Neutrophil (primary cell): Measurements from ENCODE around the gene OSBPL2.

ENCODE experiments used
- H3K27ac ChIP-seq: fragments of 200-600 bp; sonication (generic); 2 replicates; pipeline ENCODE4 v1.5.1; 2016; ENCODE audit warnings: mild to moderate bottlenecking, moderate library complexity
- H3K27me3 ChIP-seq: fragments of 200-600 bp; sonication (generic); 2 replicates; pipeline ENCODE4 v1.6.0; 2016; ENCODE audit warnings: mild to moderate bottlenecking
- H3K36me3 ChIP-seq: fragments of 200-600 bp; sonication (generic); 2 replicates; pipeline ENCODE4 v1.5.1; 2017
- H3K4me1 ChIP-seq, 2 experiments: fragments of 200-600 bp in 1 of 2; sonication (generic) in 1 of 2; 1 replicate in 1 of 2; 2 replicates in 1 of 2; pipeline versions ENCODE4 v1.5.1 to v1.6.1; 2013 to 2016; ENCODE audit warnings: low read depth in 1 of 2, low read length in 1 of 2, mild to moderate bottlenecking in 1 of 2, moderate library complexity in 1 of 2; ENCODE audit not compliant: control insufficient read depth in 1 of 2, insufficient read depth in 1 of 2
- H3K4me3 ChIP-seq, 2 experiments: fragments of 200-600 bp in 1 of 2; sonication (generic) in 1 of 2; 1 replicate in 1 of 2; 2 replicates in 1 of 2; pipeline ENCODE4 v1.5.1; 2013 to 2016; ENCODE audit warnings: low read depth in 1 of 2, low read length in 1 of 2, mild to moderate bottlenecking in 1 of 2, moderate library complexity in 1 of 2
- H3K9me3 ChIP-seq: fragments of 200-600 bp; sonication (generic); 2 replicates; pipeline ENCODE4 v1.5.1; 2016
- TF ChIP-seq, protein P1 (sequence below): fragments of 200-600 bp; sonication (generic); IDR thresholded peaks from 2 replicates; pipeline ENCODE4 v1.5.1; 2016; ENCODE audit warnings: antibody characterized with exemption

The OSBPL2 gene

GRCh38 chr20:62311150-62311549 lies 72.8 kb downstream of the OSBPL2 start:
- Histone ChIP-seq H3K4me1 (no peaks in the 10 kb centered on the region), H3K36me3 (peaks cover 38% of the 10 kb centered on the region), H3K27me3 (no peaks in the 10 kb centered on the region), H3K9me3 (no peaks in the 10 kb centered on the region), H3K4me3 (no peak overlapping the region), H3K27ac (no peak overlapping the region)
- TF ChIP-seq, protein P1, sequence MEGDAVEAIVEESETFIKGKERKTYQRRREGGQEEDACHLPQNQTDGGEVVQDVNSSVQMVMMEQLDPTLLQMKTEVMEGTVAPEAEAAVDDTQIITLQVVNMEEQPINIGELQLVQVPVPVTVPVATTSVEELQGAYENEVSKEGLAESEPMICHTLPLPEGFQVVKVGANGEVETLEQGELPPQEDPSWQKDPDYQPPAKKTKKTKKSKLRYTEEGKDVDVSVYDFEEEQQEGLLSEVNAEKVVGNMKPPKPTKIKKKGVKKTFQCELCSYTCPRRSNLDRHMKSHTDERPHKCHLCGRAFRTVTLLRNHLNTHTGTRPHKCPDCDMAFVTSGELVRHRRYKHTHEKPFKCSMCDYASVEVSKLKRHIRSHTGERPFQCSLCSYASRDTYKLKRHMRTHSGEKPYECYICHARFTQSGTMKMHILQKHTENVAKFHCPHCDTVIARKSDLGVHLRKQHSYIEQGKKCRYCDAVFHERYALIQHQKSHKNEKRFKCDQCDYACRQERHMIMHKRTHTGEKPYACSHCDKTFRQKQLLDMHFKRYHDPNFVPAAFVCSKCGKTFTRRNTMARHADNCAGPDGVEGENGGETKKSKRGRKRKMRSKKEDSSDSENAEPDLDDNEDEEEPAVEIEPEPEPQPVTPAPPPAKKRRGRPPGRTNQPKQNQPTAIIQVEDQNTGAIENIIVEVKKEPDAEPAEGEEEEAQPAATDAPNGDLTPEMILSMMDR, result no peak

DNA sequence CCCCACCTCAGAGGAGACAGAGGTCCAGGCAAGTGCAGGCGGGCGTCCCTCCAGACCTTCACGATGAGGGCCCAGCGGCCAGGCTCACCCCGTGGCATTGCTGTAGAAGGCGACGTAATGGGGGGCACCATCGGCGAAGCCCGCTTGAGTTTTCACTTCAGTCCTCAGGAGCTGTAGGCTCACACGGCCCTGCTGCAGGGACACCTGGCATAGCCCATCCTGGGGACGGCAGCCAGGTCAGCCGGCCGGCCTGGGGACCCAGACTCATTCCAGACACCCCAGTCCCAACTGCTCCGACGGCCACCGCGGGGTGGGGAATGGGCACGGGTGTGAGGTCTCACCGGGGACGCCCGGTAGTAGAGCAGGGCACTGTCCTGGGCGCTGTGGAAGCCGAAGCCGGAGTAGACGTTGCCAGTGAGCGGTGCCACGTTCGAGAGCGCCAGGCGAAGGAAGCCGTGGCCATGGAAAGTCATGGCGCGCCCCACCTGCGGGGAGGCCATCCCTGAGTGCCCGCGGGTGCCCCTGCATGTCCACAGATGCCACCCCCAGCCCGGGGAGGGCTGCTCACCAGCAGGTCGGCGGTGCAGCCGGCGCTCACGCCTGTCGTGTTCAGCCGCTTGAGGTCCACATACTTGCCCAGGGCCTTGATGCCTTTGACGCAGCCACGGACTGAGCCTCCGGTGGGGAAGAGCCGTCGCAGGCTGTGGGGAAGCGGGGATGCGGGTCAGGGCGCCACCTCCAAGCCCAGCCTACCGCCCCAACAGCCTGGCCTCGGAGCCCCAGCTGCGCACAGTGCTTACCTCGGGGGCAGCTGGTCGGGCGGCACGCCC lies 73.7 kb downstream of the OSBPL2 start:
- H3K36me3 ChIP-seq, result peaks cover 29% of the 10 kb centered on the region
- no peaks in the 10 kb centered on the region for H3K4me1 ChIP-seq
- no peaks in the 10 kb centered on the region for H3K27me3 ChIP-seq
- no peak overlapping the region for H3K27ac ChIP-seq
- H3K9me3 ChIP-seq, result no peaks in the 10 kb centered on the region
- no peak overlapping the region for H3K4me3 ChIP-seq
- TF ChIP-seq, protein P1, result no peak

DNA sequence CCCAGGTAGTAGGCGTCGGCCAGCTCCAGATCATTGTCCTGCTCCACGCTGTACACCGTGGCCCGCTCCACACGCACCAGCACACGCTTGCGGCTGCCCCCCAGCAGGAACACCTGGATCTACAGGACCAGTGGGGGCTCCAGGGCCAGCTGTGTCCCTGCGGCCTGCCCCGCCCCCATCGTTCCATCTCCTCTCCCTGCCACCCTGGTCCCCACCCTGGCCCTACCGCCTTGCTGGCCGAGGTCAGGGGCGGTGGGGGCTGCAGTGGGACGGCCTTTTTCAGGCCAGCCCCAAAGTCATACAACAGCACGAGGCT lies 74.3 kb downstream of the OSBPL2 start:
- Histone ChIP-seq H3K27ac (no peak overlapping the region), H3K4me3 (no peak overlapping the region), H3K4me1 (no peaks in the 10 kb centered on the region), H3K9me3 (no peaks in the 10 kb centered on the region), H3K27me3 (no peaks in the 10 kb centered on the region), H3K36me3 (peaks cover 23% of the 10 kb centered on the region)
- TF ChIP-seq, protein P1, result no peak

DNA sequence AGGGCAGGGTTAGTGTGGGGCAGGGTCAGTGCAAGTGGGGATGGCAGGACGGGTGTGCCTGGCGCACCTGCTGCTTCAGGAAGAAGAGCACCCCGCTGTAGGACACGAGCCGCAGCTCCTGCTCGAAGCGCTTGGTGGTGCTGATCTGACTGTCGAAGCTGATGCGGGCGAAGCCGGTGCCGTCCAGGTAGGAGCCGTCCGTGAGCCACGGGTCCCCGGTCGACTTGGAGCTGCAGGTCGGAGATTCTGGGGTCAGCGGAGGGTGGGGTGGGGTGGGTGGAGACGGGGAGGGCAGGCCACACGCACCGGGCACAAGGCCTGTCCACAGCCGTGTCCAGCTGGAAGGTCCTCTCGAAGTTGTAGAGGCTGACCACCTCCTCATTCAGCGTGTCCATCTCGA lies 74.7 kb downstream of the OSBPL2 start:
- TF ChIP-seq, protein P1, result no peak
- no peak overlapping the region for H3K27ac ChIP-seq
- H3K4me3 ChIP-seq, result no peak overlapping the region
- H3K4me1 ChIP-seq, result no peaks in the 10 kb centered on the region
- H3K9me3 ChIP-seq, result no peaks in the 10 kb centered on the region
- H3K27me3 ChIP-seq, result no peaks in the 10 kb centered on the region
- H3K36me3 ChIP-seq, result peaks cover 19% of the 10 kb centered on the region

- TF ChIP-seq, protein P1, result no peak
- no peaks in the 10 kb centered on the region for H3K9me3 ChIP-seq
- no peaks in the 10 kb centered on the region for H3K27me3 ChIP-seq
- no peak overlapping the region for H3K4me3 ChIP-seq
- no peak overlapping the region for H3K27ac ChIP-seq
- no peaks in the 10 kb centered on the region for H3K4me1 ChIP-seq
- peaks cover 12% of the 10 kb centered on the region for H3K36me3 ChIP-seq
These were observed 75.4 kb downstream of the OSBPL2 start for GRCh38 chr20:62313460-62314338.
